PC-3 (cell line): Measurements from ENCODE around the gene ACP3.
"Not testable (repeated sequence)": the region's sequence is repeated elsewhere in the genome, so short reads cannot be mapped to it uniquely, and the experiment has no call there.

Source experiments
- EZH2 ChIP-seq: fragments of 300-600 bp; sonication (generic); IDR thresholded peaks from one replicate; pipeline ENCODE4 v1.6.1; 2017; ENCODE audit warnings: antibody characterized with exemption, mild to moderate bottlenecking, low read length; ENCODE audit not compliant: unreplicated experiment
- EZH2phosphoT487 ChIP-seq: fragments of 300-600 bp; sonication (generic); IDR thresholded peaks from 2 replicates; pipeline ENCODE4 v1.6.1; 2018; ENCODE audit warnings: mild to moderate bottlenecking, antibody characterized with exemption, low read length, borderline replicate concordance
- TF ChIP-seq, protein P1 (sequence below): fragments of 300-600 bp; sonication (generic); conservative IDR thresholded peaks from 2 replicates; pipeline ENCODE4 v1.5.1; 2017; ENCODE audit warnings: antibody characterized with exemption, low read depth, mild to moderate bottlenecking, low read length

DNA sequence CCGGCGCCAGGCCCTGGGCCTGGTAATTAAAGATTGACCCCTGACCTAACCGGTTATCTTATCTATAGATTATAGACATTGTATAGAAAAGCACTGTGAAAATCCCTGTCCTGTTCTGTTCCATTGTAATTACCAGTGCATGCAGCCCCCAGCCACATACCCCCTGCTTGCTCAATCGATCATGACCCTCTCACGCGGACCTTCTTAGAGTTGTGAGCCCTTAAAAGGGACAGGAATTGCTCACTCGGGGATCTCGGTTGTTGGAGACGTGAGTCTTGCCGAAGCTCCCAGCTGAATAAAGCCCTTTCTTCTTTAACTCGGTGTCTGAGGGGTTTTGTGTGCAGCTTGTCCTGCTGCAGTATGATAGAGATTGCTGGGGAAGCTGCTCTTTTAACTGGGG is 7.2 kb upstream of the ACP3 start:
- TF ChIP-seq EZH2, EZH2phosphoT487: not testable (repeated sequence)
- TF ChIP-seq, protein P1, sequence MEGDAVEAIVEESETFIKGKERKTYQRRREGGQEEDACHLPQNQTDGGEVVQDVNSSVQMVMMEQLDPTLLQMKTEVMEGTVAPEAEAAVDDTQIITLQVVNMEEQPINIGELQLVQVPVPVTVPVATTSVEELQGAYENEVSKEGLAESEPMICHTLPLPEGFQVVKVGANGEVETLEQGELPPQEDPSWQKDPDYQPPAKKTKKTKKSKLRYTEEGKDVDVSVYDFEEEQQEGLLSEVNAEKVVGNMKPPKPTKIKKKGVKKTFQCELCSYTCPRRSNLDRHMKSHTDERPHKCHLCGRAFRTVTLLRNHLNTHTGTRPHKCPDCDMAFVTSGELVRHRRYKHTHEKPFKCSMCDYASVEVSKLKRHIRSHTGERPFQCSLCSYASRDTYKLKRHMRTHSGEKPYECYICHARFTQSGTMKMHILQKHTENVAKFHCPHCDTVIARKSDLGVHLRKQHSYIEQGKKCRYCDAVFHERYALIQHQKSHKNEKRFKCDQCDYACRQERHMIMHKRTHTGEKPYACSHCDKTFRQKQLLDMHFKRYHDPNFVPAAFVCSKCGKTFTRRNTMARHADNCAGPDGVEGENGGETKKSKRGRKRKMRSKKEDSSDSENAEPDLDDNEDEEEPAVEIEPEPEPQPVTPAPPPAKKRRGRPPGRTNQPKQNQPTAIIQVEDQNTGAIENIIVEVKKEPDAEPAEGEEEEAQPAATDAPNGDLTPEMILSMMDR, result not testable (repeated sequence)
